NCI-H2196 (cell line): ENCODE measurements around the gene OR9Q1.
"Not testable (repeated sequence)": the region's sequence is repeated elsewhere in the genome, so short reads cannot be mapped to it uniquely, and the experiment has no call there.

Experiments
- DNase-seq: peaks from one replicate; lab custom pipeline; 2025; ENCODE audit not compliant: unreplicated experiment; lab: John Stamatoyannopoulos, UW

Gene OR9Q1

GRCh38 chr11:58023435-58023931 is at the start of gene OR9Q1:
TSS of gene OR9Q1 (plus strand) at chr11:58023881. CDS start at chr11:58179445, 155,564 bp downstream.
- no peak for DNase-seq

GRCh38 chr11:57974132-57974531 is 49.5 kb upstream of the OR9Q1 start:
- no peak for DNase-seq

- DNase-seq: no peak
These were observed 48.7 kb upstream of the OR9Q1 start for GRCh38 chr11:57974848-57975601.

- DNase-seq: no peak
These were observed 46.0 kb upstream of the OR9Q1 start for GRCh38 chr11:57977709-57978108.

- no peak for DNase-seq
These were observed 44.8 kb upstream of the OR9Q1 start for GRCh38 chr11:57978686-57979531.

- no peak for DNase-seq
These were observed 44.1 kb upstream of the OR9Q1 start for GRCh38 chr11:57979532-57980079.

GRCh38 chr11:57980201-57980600 is 43.5 kb upstream of the OR9Q1 start:
- DNase-seq: no peak

- no peak for DNase-seq
These were observed 42.1 kb upstream of the OR9Q1 start for GRCh38 chr11:57981536-57981935.

- DNase-seq: no peak
These were observed 40.9 kb upstream of the OR9Q1 start for GRCh38 chr11:57982776-57983175.

- no peak for DNase-seq
These were observed 40.5 kb upstream of the OR9Q1 start for GRCh38 chr11:57983191-57983590.

- DNase-seq: not testable (repeated sequence)
These were observed 24.2 kb upstream of the OR9Q1 start for GRCh38 chr11:57999523-57999922.

GRCh38 chr11:58000021-58000420 is 23.7 kb upstream of the OR9Q1 start:
- DNase-seq: not testable (repeated sequence)

- no peak for DNase-seq
These were observed 23.0 kb upstream of the OR9Q1 start for GRCh38 chr11:58000699-58001098.

GRCh38 chr11:58003036-58003435 is 20.6 kb upstream of the OR9Q1 start:
- DNase-seq: no peak

GRCh38 chr11:58003591-58003990 is 20.1 kb upstream of the OR9Q1 start:
- no peak for DNase-seq

GRCh38 chr11:58004664-58005063 is 19.0 kb upstream of the OR9Q1 start:
- DNase-seq: no peak

- DNase-seq: no peak
These were observed 16.7 kb upstream of the OR9Q1 start for GRCh38 chr11:58006940-58007339.

GRCh38 chr11:58011771-58012170 is 11.9 kb upstream of the OR9Q1 start:
- no peak for DNase-seq

GRCh38 chr11:58024601-58025091 is 965 bp downstream of the OR9Q1 start:
- DNase-seq: no peak

GRCh38 chr11:58027341-58027740 is 3.7 kb downstream of the OR9Q1 start:
- no peak for DNase-seq

- no peak for DNase-seq
These were observed 5.2 kb downstream of the OR9Q1 start for GRCh38 chr11:58028687-58029411.
